ENCODE data around the gene SMG6.

GRCh38 chr17:2015314-2015713, 288.3 kb downstream of the SMG6 start:
- TF ChIP-seq POLR2AphosphoS5 (IDR thresholded peaks at IDR 0.05) (no peak), EP300 (IDR thresholded peaks at IDR 0.05) (no peak)

Measured in upper lobe of left lung (tissue), 4 donors.